Activated CD8-positive, alpha-beta memory T cell treated with anti-CD3 and anti-CD28 coated beads for 1 hour (primary cell): ENCODE data around the gene TPM4.
A peak's percentile ranks its signal among the peaks of the same experiment; 100 is the strongest.
"Not testable (repeated sequence)": the region's sequence is repeated elsewhere in the genome, so short reads cannot be mapped to it uniquely, and the experiment has no call there.

Experiments
- DNase-seq, 2 donors: peaks; one replicate each; pipeline ENCODE4 v3.0.0-alpha.2; 2020; ENCODE audit warnings: low read depth in 1 of 2; ENCODE audit errors: extremely low read depth in 1 of 2

Gene TPM4

DNA sequence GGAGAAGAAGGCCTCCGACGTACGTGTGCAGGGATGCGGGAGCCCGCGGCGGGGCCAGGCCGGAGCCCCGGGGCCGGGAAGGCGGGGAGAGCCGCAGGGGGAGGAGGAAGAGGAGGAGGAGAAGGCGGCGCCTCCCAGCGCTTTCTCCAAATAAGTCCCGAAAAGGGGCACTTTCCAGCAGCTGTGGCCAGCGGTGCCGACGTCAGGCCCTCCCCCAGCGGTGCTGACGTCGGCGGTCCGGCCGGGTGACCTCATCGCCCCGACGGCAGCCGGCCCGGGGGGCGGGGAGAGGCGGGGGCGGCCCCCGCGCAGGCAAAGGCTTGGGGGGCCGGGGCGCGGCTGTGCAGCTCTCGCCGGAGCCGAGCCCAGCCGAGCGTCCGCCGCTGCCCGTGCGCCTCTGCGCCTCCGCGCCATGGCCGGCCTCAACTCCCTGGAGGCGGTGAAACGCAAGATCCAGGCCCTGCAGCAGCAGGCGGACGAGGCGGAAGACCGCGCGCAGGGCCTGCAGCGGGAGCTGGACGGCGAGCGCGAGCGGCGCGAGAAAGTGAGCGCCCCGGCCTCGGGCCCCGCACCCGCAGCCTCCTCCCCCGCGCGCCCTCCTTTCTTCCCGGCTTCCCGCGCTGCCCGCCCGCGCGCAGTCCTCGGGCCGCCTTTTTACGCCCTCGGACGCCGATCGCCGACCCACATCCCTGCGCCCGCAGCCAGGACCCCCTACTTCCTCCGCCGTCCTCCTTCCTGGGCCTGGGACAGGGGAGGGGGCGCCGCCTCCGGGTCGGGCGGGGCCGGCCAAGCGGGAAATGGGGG, at the start of gene TPM4:
TSS of gene TPM4 (plus strand) at position 342 of the 804 bp plus-strand sequence. CDS start at position 413, 71 bp downstream.
- DNase-seq, result peak; percentile 75 to 79

DNA sequence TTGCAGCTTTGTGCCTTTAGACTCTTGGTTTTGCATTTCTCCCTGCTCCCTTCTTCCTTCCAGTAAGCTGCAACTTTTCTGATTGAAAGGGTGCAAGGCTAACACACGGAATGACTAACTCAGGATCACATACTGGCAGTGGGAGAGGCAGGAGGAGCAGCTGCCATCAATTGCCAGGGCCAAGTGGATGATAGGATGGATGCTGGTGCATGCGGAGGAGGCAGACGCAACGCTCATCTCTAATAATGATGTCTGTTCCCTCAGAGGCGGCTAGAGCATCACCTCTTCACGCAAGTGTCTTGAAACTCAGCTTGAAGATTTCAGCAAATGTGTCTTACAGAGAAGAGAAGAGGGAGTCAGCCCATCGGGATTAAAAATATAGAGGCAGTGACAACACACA, 49.5 kb upstream of the TPM4 start:
- no peak for DNase-seq

DNA sequence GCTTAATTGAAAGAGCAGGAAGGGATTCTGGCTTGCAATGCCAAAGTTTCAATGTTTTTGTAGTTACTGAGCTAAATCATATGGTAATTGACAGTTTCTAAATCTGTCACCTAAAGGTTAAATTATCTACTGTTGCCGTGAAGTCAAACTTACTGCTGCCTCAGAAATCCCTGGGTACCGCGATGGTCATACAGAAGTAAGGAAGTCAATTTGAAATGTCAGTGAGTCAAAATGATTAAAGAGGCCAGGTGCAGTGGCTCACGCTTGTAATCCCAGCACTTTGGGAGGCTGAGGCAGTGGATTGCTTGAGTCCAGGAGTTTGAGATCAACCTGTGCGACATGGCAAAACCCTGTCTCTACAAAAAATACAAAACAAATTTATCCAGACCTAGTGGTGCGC, 48.8 kb upstream of the TPM4 start:
- no peak for DNase-seq

DNA sequence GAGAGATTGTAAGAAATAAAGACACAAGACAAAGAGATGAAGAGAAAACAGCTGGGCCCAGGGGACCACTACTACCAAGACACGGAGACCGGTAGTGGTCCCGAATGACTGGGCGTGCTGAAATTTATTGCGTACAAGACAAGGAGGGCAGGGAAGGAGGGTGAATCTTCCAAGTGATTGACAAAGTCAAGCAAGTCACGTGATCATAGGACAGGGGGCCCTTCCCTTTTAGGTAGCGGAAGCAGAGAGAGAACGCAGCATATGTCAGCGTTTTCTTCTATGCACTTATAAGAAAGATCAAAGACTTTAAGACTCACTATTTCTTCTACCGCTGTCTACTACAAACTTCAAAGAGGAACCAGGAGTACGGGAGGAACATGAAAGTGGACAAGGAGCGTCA, 46.1 kb upstream of the TPM4 start:
- DNase-seq, result not testable (repeated sequence)

DNA sequence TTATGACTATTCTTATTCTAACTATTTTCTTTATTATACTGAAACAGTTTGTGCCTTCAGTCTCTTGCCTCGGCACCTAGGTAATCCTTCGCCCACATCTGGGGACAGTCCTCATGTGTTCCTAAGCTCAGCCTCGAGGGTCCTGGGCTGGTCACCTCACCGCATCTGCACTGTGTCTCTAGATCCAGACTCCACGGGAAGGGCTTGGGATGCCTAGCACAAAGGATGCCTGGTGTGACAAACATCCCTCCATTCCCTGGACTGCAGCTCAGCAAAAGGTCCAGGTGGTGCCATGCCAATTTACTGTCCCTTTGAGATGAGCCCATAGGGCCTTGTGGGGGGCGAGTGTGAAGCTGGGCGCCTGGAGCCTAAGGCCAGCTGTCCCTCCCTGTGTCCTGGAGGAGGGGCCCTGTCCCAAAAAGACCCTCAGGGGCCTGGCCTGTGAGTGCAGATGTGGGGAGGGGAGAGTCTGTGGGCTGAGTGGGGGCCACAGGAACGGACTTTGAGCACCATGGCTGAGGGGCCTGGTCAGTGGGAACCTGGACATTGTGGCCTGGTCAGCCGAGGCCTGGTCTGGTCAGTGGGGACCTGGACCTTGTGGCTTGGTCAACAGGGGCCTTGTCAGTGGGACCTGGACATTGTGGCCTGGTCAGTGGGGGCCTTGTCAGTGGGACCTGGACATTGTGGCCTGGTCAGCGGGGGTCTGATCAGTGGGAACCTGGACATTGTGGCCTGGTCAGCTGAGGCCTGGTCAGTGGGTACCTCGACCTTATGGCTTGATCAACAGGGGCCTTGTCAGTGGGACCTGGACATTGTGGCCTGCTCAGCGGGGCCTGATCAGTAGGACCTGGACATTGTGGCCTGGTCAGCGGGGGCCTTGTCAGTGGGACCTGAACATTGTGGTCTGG, 45.1 kb upstream of the TPM4 start:
- DNase-seq, result no peak

DNA sequence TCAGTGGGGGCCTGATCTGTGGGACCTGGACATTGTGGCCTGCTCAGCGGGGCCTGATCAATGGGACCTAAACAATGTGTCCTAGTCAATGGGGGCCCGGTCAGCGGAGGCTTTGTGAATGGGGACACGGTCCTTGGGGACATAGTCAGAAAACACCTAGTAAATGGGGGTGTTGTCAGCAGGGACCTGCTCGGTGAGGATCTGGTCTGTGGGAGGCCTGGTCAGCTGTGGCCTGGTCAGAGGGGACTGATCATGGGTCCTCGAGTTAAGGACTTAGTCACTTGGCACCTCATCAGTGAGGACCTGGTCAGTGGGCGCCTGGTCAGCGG, 44.5 kb upstream of the TPM4 start:
- DNase-seq, result no peak

DNA sequence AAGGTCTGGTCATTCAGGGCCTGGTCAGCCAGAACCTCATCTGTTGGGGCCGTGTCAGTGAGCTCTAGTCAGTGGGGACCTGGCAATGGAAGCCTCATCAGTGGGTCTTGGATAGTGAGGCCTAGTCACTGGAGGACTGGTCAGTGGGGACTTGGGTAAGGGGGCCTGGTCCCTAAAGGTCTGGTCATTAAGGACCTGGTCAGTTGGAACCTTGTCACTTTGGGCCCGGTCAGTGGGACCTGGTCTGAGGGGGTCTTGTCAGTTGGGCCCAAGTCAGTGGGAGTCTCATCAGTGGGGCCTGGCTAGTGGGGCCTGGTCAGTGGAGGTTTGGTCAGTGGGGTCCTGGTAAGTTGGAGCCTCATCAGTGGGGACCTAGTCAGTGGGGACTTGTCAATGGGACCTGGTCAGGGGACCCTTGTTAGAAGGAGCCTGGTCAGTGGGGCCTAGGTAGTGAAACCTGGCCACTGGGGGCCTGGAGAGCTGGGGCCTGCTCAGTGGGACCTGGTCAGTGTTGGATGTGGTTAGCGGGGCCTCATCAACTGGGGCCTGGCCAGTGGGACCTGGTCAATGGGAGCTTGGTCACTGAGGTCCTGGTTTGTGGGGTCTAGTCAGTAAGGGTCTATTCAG, 43.7 kb upstream of the TPM4 start:
- no peak for DNase-seq

DNA sequence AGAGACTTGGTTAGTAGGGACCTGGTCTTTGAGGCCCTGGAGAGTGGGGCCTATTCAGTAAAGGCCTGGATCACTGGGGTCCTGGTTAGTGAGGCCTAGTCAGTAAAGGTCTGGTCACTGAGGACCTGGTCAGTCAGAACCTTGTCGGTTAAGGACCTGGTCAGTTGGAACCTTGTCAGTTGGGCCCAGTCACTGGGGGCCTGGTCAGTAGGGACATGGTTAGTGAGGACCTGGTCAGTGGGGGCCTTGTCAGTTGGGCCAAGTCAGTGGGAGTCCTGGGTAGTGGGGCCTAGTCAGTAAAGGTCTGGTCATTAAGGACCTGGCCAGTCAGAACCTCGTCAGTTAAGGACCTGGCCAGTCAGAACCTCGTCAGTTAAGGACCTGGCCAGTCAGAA, 43.2 kb upstream of the TPM4 start:
- DNase-seq, result no peak

DNA sequence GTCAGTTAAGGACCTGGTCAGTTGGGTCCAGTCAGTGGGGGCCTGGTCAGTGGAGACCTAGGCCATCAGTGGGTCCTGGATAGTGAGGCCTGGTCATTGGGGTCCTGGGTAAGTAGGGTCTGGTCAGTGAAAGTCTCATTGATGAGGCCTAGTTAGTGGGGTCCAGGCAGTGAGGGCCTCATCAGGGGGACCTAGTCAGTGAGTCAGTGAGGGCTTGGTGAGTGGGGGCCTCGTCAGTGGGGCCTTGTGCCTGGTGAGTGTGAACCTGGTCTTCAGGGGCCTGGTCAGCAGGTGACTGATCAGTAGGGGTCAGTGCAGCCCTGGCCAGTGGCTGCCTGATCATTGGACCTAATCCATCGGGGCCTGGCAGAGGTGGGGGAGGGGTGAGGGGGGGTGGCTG, 42.6 kb upstream of the TPM4 start:
- no peak for DNase-seq

DNA sequence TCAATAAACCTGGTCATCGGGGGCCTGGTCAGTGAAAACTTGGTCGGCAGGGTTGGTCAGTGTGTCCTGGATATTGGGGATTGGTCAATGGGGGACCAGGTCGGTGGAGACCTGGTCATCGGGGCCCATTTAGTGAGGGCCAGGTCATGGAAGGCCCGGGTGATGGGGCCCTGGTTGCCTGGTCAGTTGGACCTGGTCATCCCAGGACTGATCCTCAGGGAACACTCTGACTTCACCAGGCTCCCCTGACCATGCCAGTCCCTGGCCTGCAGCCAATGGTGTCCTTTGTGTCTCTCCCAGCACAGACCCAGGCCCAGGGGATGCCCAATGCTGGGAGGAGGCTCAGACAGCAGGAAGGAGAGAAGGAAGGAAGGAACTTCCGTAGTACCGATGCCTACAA, 42.1 kb upstream of the TPM4 start:
- DNase-seq, result no peak

DNA sequence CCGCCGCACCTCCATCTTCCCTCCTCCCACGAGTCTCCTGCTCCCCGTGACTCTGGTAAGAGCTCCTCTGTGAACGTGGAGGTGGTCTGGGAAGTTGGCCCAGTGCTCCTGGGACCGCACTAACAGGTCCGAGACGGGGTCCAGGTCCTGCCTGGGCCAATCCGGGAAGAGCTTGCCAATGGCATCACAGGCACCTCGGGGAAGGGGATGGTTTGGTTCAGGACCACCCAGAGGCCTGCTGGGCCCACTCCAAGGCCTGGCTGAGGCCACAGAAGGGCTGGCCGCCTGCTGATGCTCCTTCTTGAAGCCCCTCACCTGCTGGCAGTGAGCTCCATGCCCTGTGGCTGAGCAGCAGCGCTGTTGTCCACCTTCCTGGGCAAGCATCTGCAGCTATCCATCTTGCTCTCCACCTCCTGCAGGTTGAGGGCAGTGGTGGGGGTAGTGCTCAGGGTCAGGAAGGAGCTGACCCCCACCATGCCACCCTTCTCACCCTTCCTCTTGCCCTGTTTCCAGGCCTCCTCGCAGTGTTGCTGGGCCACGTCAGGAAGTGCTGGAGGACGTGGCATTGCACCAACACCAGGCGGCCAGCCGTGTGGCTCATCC, 41.2 kb upstream of the TPM4 start:
- DNase-seq, result no peak

DNA sequence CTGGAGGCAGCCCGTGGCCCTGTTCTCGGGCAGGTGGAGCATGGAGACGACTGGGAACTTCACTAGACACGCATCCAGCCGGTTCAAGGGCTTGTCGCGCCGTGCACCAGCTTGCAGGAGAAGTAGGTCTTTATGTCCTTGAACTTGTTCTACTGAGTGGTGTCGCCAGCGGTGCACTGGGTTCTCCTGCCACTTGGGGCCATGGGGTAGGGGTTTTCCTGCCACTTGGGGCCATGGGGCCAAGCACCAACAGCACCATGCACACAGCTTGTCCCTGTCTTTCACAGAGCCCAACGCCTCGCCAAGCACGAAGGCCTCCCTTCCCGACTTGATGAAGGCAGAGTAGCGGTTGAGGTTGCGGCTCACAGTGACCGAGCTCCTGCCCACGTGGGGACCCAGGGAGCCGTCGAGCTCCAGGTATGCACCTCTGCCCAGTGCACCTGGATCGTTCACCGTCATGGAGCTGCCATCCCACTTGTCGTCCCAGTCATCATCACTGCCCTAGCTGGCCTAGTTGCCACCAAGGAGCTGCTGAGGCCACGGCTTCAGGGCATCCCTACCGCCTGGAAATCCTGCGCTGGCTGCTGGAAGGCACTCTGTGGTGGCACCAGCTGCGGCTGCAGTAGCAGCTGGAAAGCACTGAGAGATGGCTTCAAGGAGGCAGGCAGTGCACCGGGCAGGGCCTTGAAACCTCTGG, 40.5 kb upstream of the TPM4 start:
- DNase-seq, result no peak

DNA sequence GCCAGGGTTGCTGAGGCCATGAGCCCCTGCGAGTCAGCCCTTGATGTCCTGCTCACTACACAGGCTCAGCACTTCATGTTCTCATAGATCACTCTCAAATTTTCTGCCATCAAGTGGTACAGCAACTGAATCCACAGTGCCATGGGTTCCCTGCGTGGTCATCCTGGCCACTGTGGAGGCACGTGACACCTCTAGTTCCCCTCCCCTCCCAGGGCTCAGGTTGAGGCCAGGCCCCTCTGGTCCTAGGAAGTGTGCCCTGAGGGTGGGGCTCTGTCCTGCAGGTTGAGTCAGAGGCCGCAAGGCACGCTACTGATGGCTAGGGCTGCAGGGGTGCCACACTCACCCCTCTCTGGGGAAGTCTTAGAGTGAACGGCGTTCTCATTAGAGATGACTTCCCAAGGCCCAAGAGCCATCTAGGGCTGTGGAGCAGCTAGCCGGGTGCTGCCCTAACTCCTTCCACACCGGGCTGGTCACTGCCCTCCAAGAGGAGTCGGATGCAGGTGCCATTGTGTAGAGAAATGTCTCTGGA, 39.8 kb upstream of the TPM4 start:
- no peak for DNase-seq

DNA sequence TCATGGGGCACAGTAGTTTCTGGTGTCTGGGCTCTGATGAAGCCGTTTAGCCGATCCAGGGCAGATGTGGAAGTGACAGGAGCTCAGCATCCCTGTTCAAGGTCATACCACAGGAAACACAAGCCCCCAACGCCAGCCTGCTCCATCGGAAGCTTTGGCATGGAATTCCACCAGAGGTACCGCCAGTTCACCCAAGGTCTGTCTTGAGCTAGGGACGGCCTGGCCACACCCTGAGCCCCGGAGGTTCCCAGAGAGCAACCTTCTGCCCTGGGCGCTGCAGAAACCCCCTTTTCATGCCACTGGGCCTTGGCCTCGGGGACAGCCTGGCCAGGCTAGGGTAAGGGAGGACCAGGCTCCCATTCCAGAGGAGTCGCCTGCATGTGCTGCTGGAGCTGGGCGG, 39.4 kb upstream of the TPM4 start:
- DNase-seq, result no peak

DNA sequence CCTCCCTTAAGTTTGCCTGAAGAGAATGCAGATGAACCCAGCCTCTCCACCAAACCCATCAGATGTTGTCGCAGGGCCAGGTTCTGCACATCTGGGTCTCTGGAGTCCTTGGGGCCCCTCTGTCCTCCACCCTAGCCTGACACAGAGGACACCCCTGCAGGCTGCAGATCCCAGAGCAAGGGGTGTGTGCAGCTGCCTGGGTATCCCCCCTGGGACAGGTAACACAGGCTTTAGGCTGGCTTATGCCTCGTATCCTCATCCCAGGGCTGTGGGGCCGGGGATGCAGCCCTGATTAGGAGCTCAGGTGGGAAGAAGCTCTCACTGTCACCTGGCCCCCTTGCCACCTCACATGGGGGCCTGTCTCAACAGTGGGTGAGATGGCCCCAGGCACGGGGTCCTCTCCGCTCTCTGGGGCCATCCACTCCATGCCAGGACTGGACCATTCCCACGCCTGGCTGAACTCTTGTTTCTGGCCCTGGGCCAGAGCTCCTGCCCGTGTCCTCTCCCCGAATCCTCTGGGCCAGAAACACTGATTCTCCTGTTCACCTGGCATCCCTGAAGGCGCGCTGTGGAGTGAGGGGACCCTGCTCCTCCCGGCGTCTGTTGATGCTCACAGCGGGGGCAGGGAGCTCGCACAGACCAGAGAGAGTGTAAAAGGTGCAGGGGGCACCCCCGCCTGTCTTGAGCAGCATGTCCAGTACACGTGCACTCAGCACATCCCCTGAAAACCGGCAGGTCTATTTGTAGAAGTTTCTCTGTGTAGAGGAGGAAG, 38.7 kb upstream of the TPM4 start:
- DNase-seq, result no peak

DNA sequence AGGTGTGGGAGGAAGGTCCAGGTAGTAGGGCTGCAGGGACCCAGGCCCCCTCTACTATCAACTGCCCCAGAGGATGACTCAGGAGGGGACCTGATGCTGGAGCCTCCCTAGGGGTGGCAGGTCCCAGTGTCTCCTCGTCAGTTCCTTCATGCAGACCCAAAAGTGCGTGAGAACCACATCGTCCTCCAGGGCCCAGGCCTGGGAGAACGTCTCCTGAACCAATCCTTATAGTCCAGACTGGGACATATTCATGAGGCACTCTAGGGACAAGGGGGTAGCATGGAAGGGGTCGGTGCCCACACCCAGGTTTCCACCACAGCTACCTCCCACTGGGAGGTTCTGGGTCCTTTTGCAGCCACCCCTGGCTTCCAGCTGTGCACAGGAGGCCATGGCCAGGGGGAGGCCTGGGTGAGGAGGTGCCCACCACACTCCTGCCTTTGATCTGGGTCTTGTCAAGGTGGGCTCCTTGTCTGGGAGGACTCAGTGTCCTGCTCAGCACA, 38.0 kb upstream of the TPM4 start:
- DNase-seq, result no peak

DNA sequence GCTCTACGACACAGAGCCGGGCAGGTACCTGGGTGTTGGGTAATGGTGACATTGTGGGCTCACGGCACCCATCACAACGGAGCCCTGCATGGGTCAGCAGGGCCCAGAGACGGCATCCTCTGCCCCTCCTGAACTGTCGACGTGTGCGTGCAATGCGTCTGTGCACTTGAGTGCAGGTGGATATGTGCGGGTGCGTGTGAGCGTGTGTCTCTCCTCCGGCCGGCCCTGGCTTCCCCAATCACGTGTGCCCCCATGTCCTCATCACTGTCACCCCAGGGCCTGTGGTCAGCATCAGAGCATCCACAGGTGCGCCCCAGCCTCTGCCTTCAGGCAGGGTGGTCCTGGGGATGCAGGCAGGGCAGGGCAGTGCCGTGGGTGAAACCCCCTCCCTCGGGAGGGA, 37.2 kb upstream of the TPM4 start:
- DNase-seq, result no peak

DNA sequence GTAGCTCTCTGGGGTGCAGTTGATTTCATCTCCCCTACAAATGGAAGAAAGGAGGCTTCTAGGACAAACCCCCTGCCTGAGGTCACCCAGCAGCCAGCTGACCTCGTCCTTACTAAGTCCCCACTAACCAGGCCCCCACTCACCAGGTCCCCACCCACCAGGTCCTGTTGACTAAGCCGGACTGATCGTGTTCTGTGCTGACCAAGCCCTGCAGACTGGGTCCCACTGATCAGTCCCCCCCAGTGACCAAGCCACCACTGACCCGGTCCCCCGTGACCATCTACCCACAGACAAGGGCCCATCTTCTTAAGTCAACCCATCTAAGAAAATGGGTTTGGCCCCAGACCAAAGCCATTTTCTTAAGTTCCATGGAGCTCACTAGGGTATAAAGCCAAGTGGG, 36.8 kb upstream of the TPM4 start:
- no peak for DNase-seq

DNA sequence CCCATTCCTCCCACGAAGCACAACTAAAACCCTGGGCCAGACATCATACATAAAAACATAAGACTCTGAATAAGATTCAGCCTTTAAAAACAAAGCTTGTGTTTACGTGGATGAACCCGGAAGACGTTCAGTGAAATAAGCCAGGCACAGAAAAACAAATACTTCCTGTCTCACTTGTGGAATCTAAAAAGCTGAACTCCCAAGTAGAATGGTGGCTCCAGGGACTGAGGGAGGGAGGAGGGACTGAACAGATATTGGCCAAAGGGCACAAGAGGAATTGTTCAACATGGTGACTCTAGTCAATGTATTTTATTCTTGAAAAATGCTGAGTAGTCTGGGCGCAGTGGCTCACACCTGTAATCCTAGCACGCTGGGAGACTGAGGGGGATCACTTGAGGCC, 35.7 kb upstream of the TPM4 start:
- no peak for DNase-seq
